NCI-H1092 treated with DMSO at 0.1 percent for 48 hours (cell line): ENCODE results near the gene NUAK2.
A peak's percentile ranks its signal among the peaks of the same experiment; 100 is the strongest.

Experiments used
- DNase-seq: peaks from one replicate; lab custom pipeline; 2025; lab: John Stamatoyannopoulos, UW

Gene NUAK2

GRCh38 chr1:205273551-205273982 lies 48.0 kb downstream of the NUAK2 start:
- peak; percentile 92 for DNase-seq

GRCh38 chr1:205272536-205272935 lies 49.0 kb downstream of the NUAK2 start:
- no peak for DNase-seq

GRCh38 chr1:205271745-205272144 lies 49.8 kb downstream of the NUAK2 start:
- no peak for DNase-seq

- no peak for DNase-seq
Observed at GRCh38 chr1:205271277-205271676, 50.3 kb downstream of the NUAK2 start.

- no peak for DNase-seq
Observed at GRCh38 chr1:205270764-205271163, 50.8 kb downstream of the NUAK2 start.

- no peak for DNase-seq
Observed at GRCh38 chr1:205270271-205270670, 51.3 kb downstream of the NUAK2 start.

GRCh38 chr1:205269711-205270110 lies 51.8 kb downstream of the NUAK2 start:
- no peak for DNase-seq

GRCh38 chr1:205268846-205269680 lies 52.5 kb downstream of the NUAK2 start:
- DNase-seq: no peak

GRCh38 chr1:205267306-205267902 lies 54.1 kb downstream of the NUAK2 start:
- DNase-seq: no peak

GRCh38 chr1:205266611-205267305 lies 54.8 kb downstream of the NUAK2 start:
- DNase-seq: no peak

- DNase-seq: no peak
Observed at GRCh38 chr1:205263580-205264190, 57.9 kb downstream of the NUAK2 start.

GRCh38 chr1:205262731-205263171 lies 58.8 kb downstream of the NUAK2 start:
- no peak for DNase-seq

GRCh38 chr1:205261946-205262691 lies 59.4 kb downstream of the NUAK2 start:
- DNase-seq: no peak

GRCh38 chr1:205260948-205261732 lies 60.4 kb downstream of the NUAK2 start:
- DNase-seq: no peak

GRCh38 chr1:205259998-205260397 lies 61.5 kb downstream of the NUAK2 start:
- DNase-seq: no peak

- no peak for DNase-seq
Observed at GRCh38 chr1:205259324-205259832, 62.2 kb downstream of the NUAK2 start.

- no peak for DNase-seq
Observed at GRCh38 chr1:205258719-205259118, 62.8 kb downstream of the NUAK2 start.

GRCh38 chr1:205258261-205258691 lies 63.3 kb downstream of the NUAK2 start:
- no peak for DNase-seq

GRCh38 chr1:205257735-205258134 lies 63.8 kb downstream of the NUAK2 start:
- no peak for DNase-seq

- DNase-seq: no peak
Observed at GRCh38 chr1:205256951-205257625, 64.5 kb downstream of the NUAK2 start.
